K562 (cell line): ENCODE measurements around the gene CHGA. TPM values are rescaled to one million over a fixed set of nuclear protein-coding genes. Genes with fewer than 3 reads are reported as not detected.

Experiments used
- ATAC-seq: fragments of 200-7000 bp; cut with Tn5 transposase; 3 replicates; pipeline ENCODE4 v1.9.1; 2020; ENCODE audit warnings: moderate library complexity
- BruUV-seq: library from RNA; stranded (reverse); fragments of 400-500 nt; replicated peaks from 2 replicates; lab custom pipeline; 2021; lab: Mats Ljungman, UMichigan
- CTCF ChIA-PET: fragments of 300-600 bp; formaldehyde crosslinking; extraction: SDS; loops from one replicate; lab custom pipeline; 2021; ENCODE audit warnings: low intra/inter-chr PET ratio; lab: Yijun Ruan, JAX
- POLR2A ChIA-PET: fragments of 300-600, 350-650 bp; sonication (Branson Sonifier 250); formaldehyde crosslinking; extraction: SDS; loops from one replicate; lab custom pipeline; 2021; ENCODE audit warnings: antibody characterized with exemption, inconsistent platforms; lab: Yijun Ruan, JAX
- DNase-seq, 4 experiments: peaks; one replicate each; pipeline versions ENCODE4 v3.0.0 to v3.0.0-alpha.2; 2011 to 2018; ENCODE audit warnings: low spot score in 3 of 4, mixed read lengths in 3 of 4; ENCODE audit errors: extremely low read depth in 1 of 4
- FAIRE-seq: peaks from 2 replicates; lab custom pipeline; 2011; peaks lifted over from hg19 to GRCh38; lab: Jason Lieb, UNC
- H2AFZ ChIP-seq: 2 replicates; pipeline ENCODE4 v1.6.0; 2011; ENCODE audit warnings: low read depth, low read length, control low read depth, inconsistent platforms
- H3K27ac ChIP-seq: fragments of 200-600 bp; 3 replicates; pipeline ENCODE4 v1.8.0; 2011; ENCODE audit warnings: low read depth, mild to moderate bottlenecking, control low read depth, inconsistent platforms, low read length, moderate library complexity, mixed read lengths; ENCODE audit errors: extremely low read depth
- H3K27me3 ChIP-seq, 2 experiments: fragments of 300-600 bp in 1 of 2; 2 replicates in 1 of 2; 3 replicates in 1 of 2; pipeline versions ENCODE4 v1.6.0 to v1.8.0; 2011; ENCODE audit warnings: inconsistent platforms in 2 of 2, low read length in 2 of 2, mild to moderate bottlenecking in 1 of 2, mixed read lengths in 1 of 2, moderate library complexity in 1 of 2; ENCODE audit not compliant: control insufficient read depth in 2 of 2, insufficient read depth in 2 of 2
- H3K36me3 ChIP-seq: fragments of 300-600 bp; 3 replicates; pipeline ENCODE4 v1.8.0; 2011; ENCODE audit warnings: mild to moderate bottlenecking, low read length, inconsistent platforms; ENCODE audit not compliant: control insufficient read depth, insufficient read depth
- H3K4me1 ChIP-seq, 2 experiments: fragments of 200-600 bp in 1 of 2; replicated peaks in 1 of 2; 2 replicates in 1 of 2; 3 replicates in 1 of 2; pipeline versions ENCODE4 v1.5.1 to v1.8.0; 2011; ENCODE audit warnings: inconsistent platforms in 2 of 2, low read length in 2 of 2, mild to moderate bottlenecking in 1 of 2, mixed read lengths in 1 of 2, moderate library complexity in 1 of 2; ENCODE audit not compliant: control insufficient read depth in 2 of 2, insufficient read depth in 2 of 2
- H3K4me2 ChIP-seq: 2 replicates; pipeline ENCODE4 v1.6.1; 2011; ENCODE audit warnings: low read length, control low read depth, inconsistent platforms, mixed read lengths; ENCODE audit not compliant: insufficient read depth
- H3K4me3 ChIP-seq: fragments of 200-600 bp; sonication (generic), shearing (Covaris generic); 2 replicates; pipeline ENCODE4 v1.5.1; 2016; ENCODE audit warnings: control low read depth, inconsistent platforms
- H3K79me2 ChIP-seq: fragments of 200-600 bp; 3 replicates; pipeline ENCODE4 v1.8.0; 2011; ENCODE audit warnings: low read length, inconsistent platforms; ENCODE audit not compliant: control insufficient read depth, insufficient read depth
- H3K9ac ChIP-seq, 2 experiments: 2 replicates each; pipeline versions ENCODE4 v1.6.0 to v1.6.1; 2011; ENCODE audit warnings: low read depth in 2 of 2, low read length in 2 of 2, control low read depth in 1 of 2, inconsistent platforms in 1 of 2, mild to moderate bottlenecking in 1 of 2, mixed read lengths in 1 of 2; ENCODE audit not compliant: insufficient read depth in 1 of 2
- H3K9me1 ChIP-seq: one replicate; pipeline ENCODE4 v1.6.0; 2011; ENCODE audit warnings: inconsistent platforms, mild to moderate bottlenecking, low read length, moderate library complexity; ENCODE audit not compliant: control insufficient read depth, insufficient read depth
- H3K9me3 ChIP-seq: replicated peaks from 2 replicates; pipeline ENCODE4 v1.5.1; 2011; ENCODE audit warnings: low read depth, low read length, inconsistent platforms; ENCODE audit not compliant: control insufficient read depth, insufficient read depth
- H4K20me1 ChIP-seq: replicated peaks from 2 replicates; pipeline ENCODE4 v1.6.1; 2011; ENCODE audit warnings: low read length, inconsistent platforms, mixed read lengths; ENCODE audit not compliant: control insufficient read depth, insufficient read depth
- MEIS2 ChIP-seq: fragments of 450-650 bp; IDR thresholded peaks from 2 replicates; pipeline ENCODE4 v1.6.1; 2014; ENCODE audit warnings: mild to moderate bottlenecking; ENCODE audit not compliant: partially characterized antibody
- RAD21 ChIP-seq, 2 experiments: fragments of 250-450 bp in 1 of 2; fragments of 450-650 bp in 1 of 2; sonication (Bioruptor Pico) in 1 of 2; formaldehyde crosslinking in 1 of 2; IDR thresholded peaks in 1 of 2; conservative IDR thresholded peaks in 1 of 2; 2 replicates each; pipeline versions ENCODE4 v1.4.0 to v1.8.0; 2020 to 2022; ENCODE audit warnings: mild to moderate bottlenecking in 2 of 2, moderate library complexity in 1 of 2
- RB1 ChIP-seq: fragments of 450-650 bp; IDR thresholded peaks from 2 replicates; pipeline ENCODE4 v1.6.1; 2017; ENCODE audit warnings: low read depth, mild to moderate bottlenecking
- REST ChIP-seq, 2 experiments: fragments of 450-650 bp; formaldehyde crosslinking in 1 of 2; IDR thresholded peaks; 2 replicates each; pipeline versions ENCODE4 v1.4.0 to v1.6.1; 2014 to 2020; ENCODE audit warnings: mild to moderate bottlenecking in 2 of 2, borderline replicate concordance in 1 of 2, low read depth in 1 of 2
- SAP30 ChIP-seq: fragments of 200-600 bp; sonication (generic); IDR thresholded peaks from 2 replicates; pipeline ENCODE4 v1.6.1; 2012; ENCODE audit warnings: borderline replicate concordance, low read depth, mild to moderate bottlenecking, moderate library complexity, low read length, control low read depth, inconsistent platforms; ENCODE audit not compliant: insufficient read depth, poor library complexity, severe bottlenecking
- SMC3 ChIP-seq: conservative IDR thresholded peaks from 2 replicates; pipeline ENCODE4 v1.6.1; 2011; ENCODE audit warnings: low read depth, low read length, improper control_type of control experiment; ENCODE audit not compliant: insufficient read depth
- STAG1 ChIP-seq: sonication (generic); formaldehyde crosslinking; IDR thresholded peaks from 2 replicates; pipeline ENCODE4 v1.5.0; 2020; ENCODE audit warnings: missing genetic modification reagents, borderline replicate concordance
- ZBTB7A ChIP-seq: IDR thresholded peaks from 2 replicates; pipeline ENCODE4 v1.6.1; 2011; ENCODE audit warnings: low read depth, mild to moderate bottlenecking, low read length, moderate library complexity, borderline replicate concordance; ENCODE audit not compliant: control insufficient read depth
- ZNF134 ChIP-seq: fragments of 250-450 bp; sonication (Bioruptor Pico); conservative IDR thresholded peaks from 2 replicates; pipeline ENCODE4 v1.4.0; 2020
- ZNF280A ChIP-seq: fragments of 450-650 bp; IDR thresholded peaks from 2 replicates; pipeline ENCODE4 v1.6.1; 2018; ENCODE audit warnings: mild to moderate bottlenecking, low read depth; ENCODE audit not compliant: partially characterized antibody
- WGBS: fragments of 100-300 bp; shearing (Covaris generic); methylation state at CpG from one replicate; pipeline ENCODE4 v1.1.6; 2016; ENCODE audit warnings: low coverage, mixed read lengths; ENCODE audit not compliant: insufficient coverage; ENCODE audit errors: missing lambda C conversion rate; 5-methylcytosine and 5-hydroxymethylcytosine counted together
- in situ Hi-C: fragments of 300-500 bp; cut with MboI; formaldehyde crosslinking; loops from 4 replicates; pipeline ENCODE4 v1.15.0; 2018; ENCODE audit warnings: inconsistent platforms, mixed read lengths
- intact Hi-C: fragments of 100-400 bp; cut with micrococcal nuclease; formaldehyde crosslinking; loops from 2 replicates; pipeline ENCODE4 v1.14.2; 2022
- polyA plus RNA-seq, 8 experiments: library from polyadenylated mRNA; depleted of rRNA in 4 of 8; stranded (reverse) in 5 of 8; unstranded in 3 of 8; fragments of >200 nt; fragmentation: Nextera tagmentation in 2 of 8; fragmentation: Illumina TruSeq in 1 of 8; extraction: Ambion mirVana in 2 of 8; extraction: Trizol in 1 of 8; gene quantifications; 2 replicates each; pipeline versions ENCODE4 v1.2.1 to v1.2.3, GENCODE V29; 2011 to 2014; ENCODE audit warnings: inconsistent platforms in 1 of 8, missing spikeins in 1 of 8
- total RNA-seq, 7 experiments: library from RNA; depleted of rRNA in 6 of 7; stranded (reverse); fragments of >200 nt in 6 of 7; fragmentation: Illumina TruSeq in 2 of 7; extraction: Trizol in 2 of 7; gene quantifications; 2 replicates each; pipeline versions ENCODE4 v1.2.1 to v1.2.3, GENCODE V29; 2011 to 2021; ENCODE audit warnings: low replicate concordance in 1 of 7

CHGA gene
- total and polyA plus RNA-seq, 9 of the 15 experiments (the other 6 are each of a cell fraction or from before 2014, with no cell fraction given): not detected

- CTCF ChIA-PET: interaction anchor here (0.7 to 2.4 kb wide), 5 partner anchors 114 to 954 kb away, joined by 3 to 18 read pairs (median 4); no protein-coding TSS in a partner anchor
- BruUV-seq: no TSS peak
- TF ChIP-seq ZBTB7A (no peak), SMC3 (peak; percentile 92), STAG1 (CRISPR knock-in tag) (peak; percentile 74; the same call in 1 of the 2 replicates), MEIS2 (no peak), ZNF280A (no peak), ZNF134 (CRISPR knock-in tag) (no peak), SAP30 (no peak), REST (IDR thresholded peaks at IDR 0.05; ENCODE audit: borderline replicate concordance) (peak; percentile 79), REST (CRISPR knock-in tag; IDR thresholded peaks at IDR 0.05; ENCODE audit: low read depth) (no peak), RB1 (0 out of 2 replicates have a peak, but pooled peaks have one; percentile 25), RAD21 (CRISPR knock-in tag; conservative IDR thresholded peaks at IDR 0.05 in 1 of 2, IDR thresholded peaks at IDR 0.05 in 1 of 2) (peak; percentile 79 to 86)
Observed at GRCh38 chr14:92951912-92952471, 29.0 kb downstream of the CHGA start.

More at GRCh38 chr14:92951912-92952471, 29.0 kb downstream of the CHGA start:
- POLR2A ChIA-PET: no interaction called here
- H4K20me1 ChIP-seq: 0 out of 2 replicates have a peak, but pooled peaks cover 5% of the 10 kb centered on the region
- H3K9me3 ChIP-seq: no peaks in the 10 kb centered on the region
- H3K36me3 ChIP-seq: peaks cover 8% of the 10 kb centered on the region; the same call in 1 of the 3 replicates
- FAIRE-seq: no peak
- no peak overlapping the region for H2AFZ ChIP-seq
- peak; percentile 69 to 77 (median 74) for DNase-seq
- H3K27me3 ChIP-seq: no peaks in the 10 kb centered on the region
- intact Hi-C loops: loop anchor here (1.0 kb wide), 2 partner anchors 161 to 187 kb away; no protein-coding TSS in a partner anchor
- H3K4me1 ChIP-seq: peaks cover 0 to 5% of the 10 kb centered on the region in 2 experiments; a peak in 2 of 5 replicates
- no peaks in the 10 kb centered on the region for H3K9me1 ChIP-seq
- 13% methylated on average over 15 of the region's 18 CpGs for WGBS
- no peak overlapping the region for H3K4me3 ChIP-seq
- no peak overlapping the region for H3K27ac ChIP-seq
- no peak overlapping the region for H3K4me2 ChIP-seq
- in situ Hi-C loops: loop anchor here (10.0 kb wide), 1 partner anchor 193 kb away; no protein-coding TSS in a partner anchor
- peak; percentile 98 for ATAC-seq
- H3K9ac ChIP-seq: no peak overlapping the region; a peak in 1 of 4 replicates
- no peaks in the 10 kb centered on the region for H3K79me2 ChIP-seq
